Vagina (tissue), 2 donors: ENCODE measurements around the gene RRM2.

ENCODE experiments used
- CTCF ChIP-seq, 3 experiments: fragments of 450-650 bp in 2 of 3; fragments of 200-600 bp in 1 of 3; sonication (generic) in 1 of 3; IDR thresholded peaks; one replicate each; pipeline ENCODE4 v1.5.1; 2017 to 2019; ENCODE audit warnings: antibody characterized with exemption in 3 of 3, mild to moderate bottlenecking in 2 of 3, moderate library complexity in 2 of 3
- POLR2A ChIP-seq, 2 donors: fragments of 450-650 bp; IDR thresholded peaks; one replicate each; pipeline ENCODE4 v1.6.1; 2017; ENCODE audit warnings: antibody characterized with exemption in 2 of 2, mild to moderate bottlenecking in 2 of 2, moderate library complexity in 2 of 2
- POLR2AphosphoS5 ChIP-seq, 2 donors: sonication (generic); formaldehyde crosslinking; IDR thresholded peaks; one replicate each; pipeline ENCODE4 v1.9.0; 2017; ENCODE audit warnings: antibody characterized with exemption in 2 of 2, mild to moderate bottlenecking in 2 of 2, low read depth in 1 of 2; ENCODE audit not compliant: insufficient read depth in 1 of 2

GRCh38 chr2:10129490-10129889 lies 7.0 kb downstream of the RRM2 start:
- TF ChIP-seq CTCF (IDR thresholded peaks at IDR 0.05) (no peak), POLR2A (IDR thresholded peaks at IDR 0.05) (no peak), POLR2AphosphoS5 (IDR thresholded peaks at IDR 0.05; ENCODE audit: insufficient read depth in 1 of 2, low read depth in 1 of 2) (no peak)
